Gastrocnemius medialis (tissue), 4 donors: ENCODE measurements around the gene CATSPER1.

Experiments
- POLR2A ChIP-seq, 2 donors: fragments of 450-650 bp; IDR thresholded peaks; one replicate each; pipeline ENCODE4 v1.6.1; 2017; ENCODE audit warnings: antibody characterized with exemption in 2 of 2, mild to moderate bottlenecking in 2 of 2, moderate library complexity in 2 of 2
- TF ChIP-seq, protein P1 (sequence below), 5 experiments: fragments of 450-650 bp in 3 of 5; fragments of 200-600 bp in 2 of 5; sonication (generic) in 2 of 5; IDR thresholded peaks in 4 of 5; conservative IDR thresholded peaks in 1 of 5; 1 replicate in 4 of 5; 2 replicates in 1 of 5; pipeline ENCODE4 v1.5.1; 2016 to 2019; ENCODE audit warnings: antibody characterized with exemption in 5 of 5, mild to moderate bottlenecking in 3 of 5, moderate library complexity in 3 of 5

DNA sequence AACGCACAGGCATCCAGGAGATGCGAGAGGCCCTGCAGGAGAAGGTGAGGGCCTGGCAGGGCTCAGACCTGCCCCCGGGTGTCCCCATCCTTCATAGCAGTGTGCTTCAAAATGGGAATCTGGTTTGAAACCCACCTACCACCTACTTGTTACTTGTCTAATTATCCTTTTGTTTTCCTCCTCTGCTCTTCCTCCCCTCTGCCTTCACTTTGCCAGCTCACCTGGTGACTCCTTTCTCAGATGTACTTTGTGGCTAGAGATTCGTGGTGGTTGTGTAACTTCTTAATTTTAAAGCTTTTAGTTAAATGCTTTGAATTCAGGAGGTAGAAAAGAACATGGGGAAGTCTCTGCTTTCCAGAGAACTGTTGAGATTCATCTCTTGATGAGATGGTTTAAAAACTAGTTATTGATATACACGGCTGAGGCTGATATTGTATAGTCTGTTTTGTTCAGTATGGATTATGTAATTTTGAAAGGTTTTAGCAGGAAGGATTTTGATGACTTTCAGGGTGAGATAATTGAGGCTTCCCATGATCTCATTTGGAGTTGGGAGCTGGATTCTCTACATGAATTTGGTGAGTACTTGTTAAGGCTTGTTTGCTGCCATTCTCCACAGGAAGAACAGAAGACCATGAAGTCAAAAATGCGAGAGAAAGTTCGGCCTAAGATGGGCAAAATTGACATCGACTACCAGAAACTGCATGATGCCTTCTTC is 33.8 kb upstream of the CATSPER1 start:
- TF ChIP-seq, protein P1, sequence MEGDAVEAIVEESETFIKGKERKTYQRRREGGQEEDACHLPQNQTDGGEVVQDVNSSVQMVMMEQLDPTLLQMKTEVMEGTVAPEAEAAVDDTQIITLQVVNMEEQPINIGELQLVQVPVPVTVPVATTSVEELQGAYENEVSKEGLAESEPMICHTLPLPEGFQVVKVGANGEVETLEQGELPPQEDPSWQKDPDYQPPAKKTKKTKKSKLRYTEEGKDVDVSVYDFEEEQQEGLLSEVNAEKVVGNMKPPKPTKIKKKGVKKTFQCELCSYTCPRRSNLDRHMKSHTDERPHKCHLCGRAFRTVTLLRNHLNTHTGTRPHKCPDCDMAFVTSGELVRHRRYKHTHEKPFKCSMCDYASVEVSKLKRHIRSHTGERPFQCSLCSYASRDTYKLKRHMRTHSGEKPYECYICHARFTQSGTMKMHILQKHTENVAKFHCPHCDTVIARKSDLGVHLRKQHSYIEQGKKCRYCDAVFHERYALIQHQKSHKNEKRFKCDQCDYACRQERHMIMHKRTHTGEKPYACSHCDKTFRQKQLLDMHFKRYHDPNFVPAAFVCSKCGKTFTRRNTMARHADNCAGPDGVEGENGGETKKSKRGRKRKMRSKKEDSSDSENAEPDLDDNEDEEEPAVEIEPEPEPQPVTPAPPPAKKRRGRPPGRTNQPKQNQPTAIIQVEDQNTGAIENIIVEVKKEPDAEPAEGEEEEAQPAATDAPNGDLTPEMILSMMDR (IDR thresholded peaks at IDR 0.05 in 4 of 5, conservative IDR thresholded peaks at IDR 0.05 in 1 of 5) = no peak
- TF ChIP-seq POLR2A (IDR thresholded peaks at IDR 0.05) = no peak
